Spleen (tissue), 7 donors: ENCODE measurements around the gene MUS81.
A peak's percentile ranks its signal among the peaks of the same experiment; 100 is the strongest.

Experiments used
- CTCF ChIP-seq, 11 experiments: fragments of 200-600 bp in 7 of 11; fragments of 450-650 bp in 4 of 11; sonication (generic) in 4 of 11; IDR thresholded peaks in 8 of 11; conservative IDR thresholded peaks in 3 of 11; 1 replicate in 7 of 11; 2 replicates in 4 of 11; pipeline versions ENCODE4 v1.4.0 to v1.8.0; 2016 to 2021; ENCODE audit warnings: antibody characterized with exemption in 11 of 11, inconsistent platforms in 4 of 11, mild to moderate bottlenecking in 1 of 11
- POLR2A ChIP-seq, 3 donors: fragments of 450-650 bp; IDR thresholded peaks; one replicate each; pipeline ENCODE4 v1.5.1; 2017; ENCODE audit warnings: antibody characterized with exemption in 3 of 3, mild to moderate bottlenecking in 1 of 3
- POLR2AphosphoS5 ChIP-seq, 3 donors: sonication (generic); formaldehyde crosslinking; IDR thresholded peaks; one replicate each; pipeline ENCODE4 v1.5.1; 2017; ENCODE audit warnings: antibody characterized with exemption in 3 of 3
- donor health status: DM: no; HTN: no; CAD: no; lungs with moderate emphysema.
- donor health status: DM: no; HTN: no; CAD: no.
- donor health status: DM: no; HTN: no; CAD: no.

GRCh38 chr11:65851083-65851579 lies 9.1 kb upstream of the MUS81 start:
- TF ChIP-seq CTCF (IDR thresholded peaks at IDR 0.05 in 8 of 11, conservative IDR thresholded peaks at IDR 0.05 in 3 of 11) (peak in 7 of 11 experiments; percentile 27 to 59 (median 36)), POLR2A (IDR thresholded peaks at IDR 0.05) (no peak), POLR2AphosphoS5 (IDR thresholded peaks at IDR 0.05) (peak; percentile 47 to 82 (median 57))
